Sigmoid colon (tissue), 7 donors: Measurements from ENCODE around the gene ANO6. TPM values are rescaled to one million over a fixed set of nuclear protein-coding genes. Genes with fewer than 3 reads are reported as not detected.

Experiments used
- DNase-seq: peaks from one replicate; pipeline ENCODE4 v3.0.0-alpha.2; 2019
- H3K27ac ChIP-seq, 4 donors: fragments of 200-600 bp; sonication (generic); one replicate each; pipeline ENCODE4 v1.5.1; 2016 to 2019; ENCODE audit warnings: mild to moderate bottlenecking in 1 of 4
- H3K27me3 ChIP-seq, 3 donors: fragments of 200-600 bp; sonication (generic); one replicate each; pipeline ENCODE4 v1.5.1; 2019; ENCODE audit warnings: mild to moderate bottlenecking in 1 of 3
- H3K36me3 ChIP-seq, 4 donors: fragments of 200-600 bp; sonication (generic); one replicate each; pipeline ENCODE4 v1.5.1; 2016 to 2019
- H3K4me1 ChIP-seq, 4 donors: fragments of 200-600 bp; sonication (generic); one replicate each; pipeline ENCODE4 v1.5.1; 2017 to 2019
- H3K4me3 ChIP-seq, 4 donors: fragments of 200-600 bp; sonication (generic); one replicate each; pipeline ENCODE4 v1.5.1; 2017 to 2019; ENCODE audit warnings: mild to moderate bottlenecking in 2 of 4, moderate library complexity in 1 of 4
- H3K9me3 ChIP-seq, 4 donors: fragments of 200-600 bp in 3 of 4; sonication (generic) in 3 of 4; one replicate each; pipeline versions ENCODE4 v1.5.1 to v1.6.1; 2013 to 2019
- CTCF ChIP-seq, 4 experiments: fragments of 450-650 bp in 3 of 4; fragments of 200-600 bp in 1 of 4; IDR thresholded peaks; one replicate each; pipeline ENCODE4 v1.5.1; 2016 to 2019; ENCODE audit warnings: antibody characterized with exemption in 4 of 4, mild to moderate bottlenecking in 3 of 4, moderate library complexity in 2 of 4
- EP300 ChIP-seq, 4 donors: sonication (generic); formaldehyde crosslinking; IDR thresholded peaks; one replicate each; pipeline ENCODE4 v1.6.1; 2017; ENCODE audit warnings: antibody characterized with exemption in 4 of 4
- POLR2A ChIP-seq, 2 donors: fragments of 450-650 bp; IDR thresholded peaks; one replicate each; pipeline ENCODE4 v1.6.1; 2016; ENCODE audit warnings: antibody characterized with exemption in 2 of 2, mild to moderate bottlenecking in 2 of 2, moderate library complexity in 2 of 2
- POLR2AphosphoS5 ChIP-seq, 4 donors: sonication (generic); formaldehyde crosslinking; IDR thresholded peaks; one replicate each; pipeline ENCODE4 v1.6.1; 2017; ENCODE audit warnings: antibody characterized with exemption in 4 of 4
- WGBS, 2 donors: extraction: QIAGEN DNeasy Blood & Tissue Kit; methylation state at CpG; one replicate each; pipeline ENCODE4 v1.1.7; 2013; 5-methylcytosine and 5-hydroxymethylcytosine counted together
- intact Hi-C: fragments of 100-400 bp; cut with DNase I; formaldehyde crosslinking; loops from one replicate; pipeline ENCODE4 v1.15.1; 2023
- polyA plus RNA-seq, 3 donors: library from polyadenylated mRNA; stranded (reverse); fragments of 200-250 nt; gene quantifications; one replicate each; pipeline ENCODE4 v1.2.3, GENCODE V29; 2013
- total RNA-seq, 4 donors: library from RNA; depleted of rRNA; stranded (reverse); fragments of >200 nt; gene quantifications; one replicate each; pipeline ENCODE4 v1.1.0, GENCODE V29; 2016
- donor health status: healthy with polysubstance abuse.
- donor health status: Bipolar disorder and iron deficiency.
- donor health status: healthy.

ANO6 gene
- total and polyA plus RNA-seq, 7 donors, result 1.2 to 107 (median 98.5) TPM

- DNase-seq, result no peak
- intact Hi-C loops, result no loop called here
- Histone ChIP-seq H3K4me3 (no peak overlapping the region), H3K36me3 (no peaks in the 10 kb centered on the region), H3K27me3 (no peaks in the 10 kb centered on the region), H3K27ac (peak overlapping the region; percentile 50 to 86 (median 72)), H3K9me3 (no peaks in the 10 kb centered on the region), H3K4me1 (peaks cover 0 to 74% (median 58%) of the 10 kb centered on the region in 4 donors)
- 84 to 88% methylated on average over 3 of the region's 3 CpGs for WGBS, 2 donors
- TF ChIP-seq EP300 (IDR thresholded peaks at IDR 0.05) (no peak), POLR2A (IDR thresholded peaks at IDR 0.05) (no peak), CTCF (IDR thresholded peaks at IDR 0.05) (no peak), POLR2AphosphoS5 (IDR thresholded peaks at IDR 0.05) (no peak)
Measured at GRCh38 chr12:45303945-45304344, 88.0 kb downstream of the ANO6 start.

GRCh38 chr12:45304514-45305178 is 88.8 kb downstream of the ANO6 start:
- intact Hi-C loops, result loop anchor here (5.0 kb wide), 1 partner anchor 72 kb away; no protein-coding TSS in a partner anchor
- TF ChIP-seq POLR2AphosphoS5 (IDR thresholded peaks at IDR 0.05) (no peak), POLR2A (IDR thresholded peaks at IDR 0.05) (no peak), CTCF (IDR thresholded peaks at IDR 0.05) (no peak), EP300 (IDR thresholded peaks at IDR 0.05) (no peak)
- H3K4me1 ChIP-seq, result peaks cover 0 to 74% (median 58%) of the 10 kb centered on the region in 4 donors

GRCh38 chr12:45305907-45306306 is 90.0 kb downstream of the ANO6 start:
- TF ChIP-seq POLR2A (IDR thresholded peaks at IDR 0.05) (no peak), EP300 (IDR thresholded peaks at IDR 0.05) (peak in 2 of 4 donors; percentile 19 to 41), CTCF (IDR thresholded peaks at IDR 0.05) (no peak), POLR2AphosphoS5 (IDR thresholded peaks at IDR 0.05) (peak in 3 of 4 donors; percentile 58 to 83 (median 81))
- Histone ChIP-seq H3K4me1 (peaks cover 0 to 78% (median 58%) of the 10 kb centered on the region in 4 donors), H3K27ac (peak overlapping the region; percentile 41 to 86 (median 72)), H3K9me3 (no peaks in the 10 kb centered on the region), H3K4me3 (no peak overlapping the region), H3K27me3 (no peaks in the 10 kb centered on the region), H3K36me3 (no peaks in the 10 kb centered on the region)
- no peak for DNase-seq
- intact Hi-C loops, result loop anchor here (5.0 kb wide), 1 partner anchor 74 kb away; no protein-coding TSS in a partner anchor
- WGBS, 2 donors, result 85 to 86% methylated on average over 3 of the region's 3 CpGs

More at GRCh38 chr12:45304514-45305178, 88.8 kb downstream of the ANO6 start:
- WGBS, 2 donors, result 79 to 87% methylated on average over 5 of the region's 5 CpGs
- H3K4me3 ChIP-seq, result no peak overlapping the region
- H3K27me3 ChIP-seq, result no peaks in the 10 kb centered on the region
- no peaks in the 10 kb centered on the region for H3K9me3 ChIP-seq
- no peak for DNase-seq
- H3K27ac ChIP-seq, result peak overlapping the region; percentile 50 to 86 (median 72)
- H3K36me3 ChIP-seq, result no peaks in the 10 kb centered on the region

- no peak for DNase-seq
- Histone ChIP-seq H3K9me3 (no peaks in the 10 kb centered on the region), H3K27ac (peak overlapping the region; percentile 10 to 86 (median 56)), H3K27me3 (no peaks in the 10 kb centered on the region), H3K4me3 (no peak overlapping the region), H3K4me1 (peaks cover 0 to 50% (median 43%) of the 10 kb centered on the region in 4 donors), H3K36me3 (peaks cover 0 to 5% (median 0%) of the 10 kb centered on the region in 4 donors)
- TF ChIP-seq EP300 (IDR thresholded peaks at IDR 0.05) (no peak), POLR2A (IDR thresholded peaks at IDR 0.05) (no peak), CTCF (IDR thresholded peaks at IDR 0.05) (no peak), POLR2AphosphoS5 (IDR thresholded peaks at IDR 0.05) (no peak)
- WGBS, 2 donors, result 73 to 88% methylated on average over 1 of the region's 1 CpG
- intact Hi-C loops, result loop anchor here (5.0 kb wide), 1 partner anchor 78 kb away; no protein-coding TSS in a partner anchor
Measured at GRCh38 chr12:45309836-45310626, 94.1 kb downstream of the ANO6 start.
